Stimulated activated CD4-positive, alpha-beta T cell treated with anti-CD3 and anti-CD28 coated beads, TNF-alpha, amount 100 ng/mL, for 48 hours (primary cell): ENCODE measurements around the gene SUGP1.
"Not testable (repeated sequence)": the region's sequence is repeated elsewhere in the genome, so short reads cannot be mapped to it uniquely, and the experiment has no call there.

Experiments
- DNase-seq, 3 donors: peaks; one replicate each; pipeline ENCODE4 v3.0.0-alpha.2; 2020; ENCODE audit warnings: low read depth in 3 of 3

The SUGP1 gene

GRCh38 chr19:19320361-19321140 lies at the start of gene SUGP1, which contains the start of gene MAU2:
SUGP1 (minus strand) TSS chr19:19320509; CDS start chr19:19320496, 13 bp downstream.
MAU2 (plus strand) TSS chr19:19320829; CDS start chr19:19320860, 31 bp downstream.
- DNase-seq: peak; percentile 83 to 89 (median 86)

- no peak for DNase-seq
Observed at GRCh38 chr19:19368087-19368486, 47.8 kb upstream of the SUGP1 start.

- DNase-seq: peak; percentile 41 to 63 (median 41)
Observed at GRCh38 chr19:19366434-19367396, 46.4 kb upstream of the SUGP1 start.

GRCh38 chr19:19362075-19362474 lies 41.8 kb upstream of the SUGP1 start:
- DNase-seq: no peak

GRCh38 chr19:19361075-19361594 lies 40.8 kb upstream of the SUGP1 start:
- peak; percentile 59 to 64 (median 64) for DNase-seq

GRCh38 chr19:19356901-19357566 lies 36.7 kb upstream of the SUGP1 start:
- no peak for DNase-seq

GRCh38 chr19:19356500-19356899 lies 36.2 kb upstream of the SUGP1 start:
- no peak for DNase-seq

GRCh38 chr19:19355606-19356139 lies 35.4 kb upstream of the SUGP1 start:
- DNase-seq: no peak

- no peak for DNase-seq
Observed at GRCh38 chr19:19354932-19355331, 34.6 kb upstream of the SUGP1 start.

- DNase-seq: no peak
Observed at GRCh38 chr19:19354007-19354406, 33.7 kb upstream of the SUGP1 start.

- DNase-seq: no peak
Observed at GRCh38 chr19:19352823-19353222, 32.5 kb upstream of the SUGP1 start.

GRCh38 chr19:19350756-19351155 lies 30.4 kb upstream of the SUGP1 start:
- DNase-seq: not testable (repeated sequence)

- DNase-seq: no peak
Observed at GRCh38 chr19:19349365-19349764, 29.1 kb upstream of the SUGP1 start.

- DNase-seq: no peak
Observed at GRCh38 chr19:19348266-19348665, 28.0 kb upstream of the SUGP1 start.

GRCh38 chr19:19347401-19348110 lies 27.2 kb upstream of the SUGP1 start:
- DNase-seq: no peak

- no peak for DNase-seq
Observed at GRCh38 chr19:19345970-19346369, 25.7 kb upstream of the SUGP1 start.

- DNase-seq: no peak
Observed at GRCh38 chr19:19345232-19345631, 24.9 kb upstream of the SUGP1 start.

GRCh38 chr19:19343762-19344161 lies 23.5 kb upstream of the SUGP1 start:
- no peak for DNase-seq

GRCh38 chr19:19343016-19343362 lies 22.7 kb upstream of the SUGP1 start:
- DNase-seq: no peak

- DNase-seq: no peak
Observed at GRCh38 chr19:19342086-19343015, 22.0 kb upstream of the SUGP1 start.
